Astrocyte (in vitro differentiated cells and primary cell): ENCODE data around the gene NAA15.
"Not testable (repeated sequence)": the region's sequence is repeated elsewhere in the genome, so short reads cannot be mapped to it uniquely, and the experiment has no call there.

ENCODE experiments used
- CTCF ChIP-seq: IDR thresholded peaks from 2 replicates; pipeline ENCODE4 v1.5.1; 2011; ENCODE audit warnings: low read depth, mild to moderate bottlenecking, inconsistent platforms, low read length, moderate library complexity; ENCODE audit not compliant: insufficient read depth
- EZH2 ChIP-seq: IDR thresholded peaks from 2 replicates; pipeline ENCODE4 v1.6.1; 2012; ENCODE audit warnings: mild to moderate bottlenecking, low read length, inconsistent platforms; ENCODE audit not compliant: insufficient read depth

GRCh38 chr4:139444881-139445280 lies 143.6 kb downstream of the NAA15 start:
- not testable (repeated sequence) for TF ChIP-seq EZH2, CTCF
